Stimulated activated CD8-positive, alpha-beta memory T cell treated with anti-CD3 and anti-CD28 coated beads, Interleukin-4, amount 100 ng/mL, for 24 hours (primary cell): ENCODE results near the gene PET100.

Experiments
- DNase-seq: peaks from one replicate; pipeline ENCODE4 v3.0.0-alpha.2; 2020; ENCODE audit warnings: low read depth

The PET100 gene

DNA sequence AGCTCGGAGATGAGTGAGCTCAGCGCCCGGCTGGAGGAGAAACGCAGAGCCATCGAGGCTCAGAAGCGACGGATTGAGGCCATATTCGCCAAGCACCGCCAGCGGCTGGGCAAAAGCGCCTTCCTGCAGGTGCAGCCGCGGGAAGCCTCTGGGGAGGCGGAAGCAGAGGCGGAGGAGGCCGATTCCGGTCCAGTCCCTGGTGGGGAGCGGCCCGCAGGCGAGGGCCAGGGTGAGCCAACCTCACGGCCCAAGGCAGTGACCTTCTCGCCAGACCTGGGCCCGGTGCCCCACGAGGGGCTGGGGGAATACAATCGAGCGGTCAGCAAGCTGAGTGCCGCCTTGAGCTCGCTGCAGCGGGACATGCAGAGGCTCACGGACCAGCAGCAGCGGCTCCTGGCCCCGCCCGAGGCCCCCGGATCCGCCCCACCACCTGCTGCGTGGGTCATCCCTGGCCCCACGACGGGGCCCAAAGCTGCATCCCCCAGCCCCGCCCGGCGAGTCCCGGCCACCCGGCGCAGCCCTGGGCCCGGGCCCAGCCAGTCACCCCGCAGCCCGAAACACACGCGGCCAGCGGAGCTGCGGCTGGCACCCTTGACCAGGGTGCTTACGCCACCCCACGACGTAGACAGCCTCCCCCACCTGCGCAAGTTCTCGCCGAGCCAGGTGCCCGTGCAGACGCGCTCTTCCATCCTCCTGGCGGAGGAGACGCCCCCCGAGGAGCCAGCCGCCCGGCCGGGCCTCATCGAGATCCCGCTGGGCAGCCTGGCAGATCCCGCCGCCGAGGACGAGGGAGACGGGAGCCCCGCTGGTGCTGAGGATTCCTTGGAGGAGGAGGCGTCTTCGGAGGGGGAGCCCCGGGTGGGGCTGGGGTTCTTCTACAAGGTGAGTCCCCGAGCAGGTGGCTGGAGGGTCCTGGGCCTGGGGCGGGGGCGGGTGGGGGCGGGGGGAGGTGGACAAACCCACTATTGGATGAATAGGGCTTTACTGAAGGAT, 17.0 kb upstream of the PET100 start:
- no peak for DNase-seq

DNA sequence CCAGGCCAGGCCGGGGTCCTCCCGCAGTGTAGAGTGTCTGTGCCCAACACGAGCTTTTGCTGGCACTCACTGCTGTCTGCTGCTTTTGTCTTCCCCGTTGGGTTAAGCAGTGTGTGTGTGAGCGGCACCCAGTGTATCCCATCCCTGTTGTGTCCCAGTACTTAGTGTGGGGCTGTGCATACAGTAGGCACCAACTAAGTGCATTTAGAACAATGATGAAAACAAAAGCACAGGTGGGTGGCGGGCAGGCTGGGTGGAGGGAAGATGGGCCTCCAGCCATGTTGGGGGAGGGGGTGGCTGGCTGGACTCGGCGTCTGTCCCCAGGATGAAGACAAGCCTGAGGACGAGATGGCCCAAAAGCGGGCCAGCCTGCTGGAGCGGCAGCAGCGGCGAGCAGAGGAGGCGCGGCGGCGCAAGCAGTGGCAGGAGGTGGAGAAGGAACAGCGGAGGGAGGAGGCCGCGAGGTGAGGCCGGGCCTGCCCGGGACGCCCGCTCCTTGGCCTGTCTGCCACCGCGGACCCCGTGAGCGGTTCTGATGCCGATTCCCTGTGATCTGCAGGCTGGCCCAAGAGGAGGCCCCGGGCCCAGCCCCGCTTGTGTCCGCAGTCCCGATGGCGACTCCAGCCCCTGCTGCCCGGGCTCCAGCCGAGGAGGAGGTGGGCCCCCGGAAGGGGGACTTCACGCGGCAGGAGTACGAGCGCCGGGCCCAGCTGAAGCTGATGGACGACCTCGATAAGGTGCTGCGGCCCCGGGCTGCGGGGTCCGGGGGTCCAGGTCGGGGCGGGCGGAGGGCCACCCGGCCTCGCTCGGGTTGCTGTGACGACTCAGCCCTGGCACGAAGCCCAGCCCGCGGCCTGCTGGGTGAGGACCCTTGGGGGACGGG, 14.5 kb upstream of the PET100 start:
- DNase-seq = no peak

GRCh38 chr19:7617172-7617571, 12.4 kb upstream of the PET100 start:
- DNase-seq = no peak

DNA sequence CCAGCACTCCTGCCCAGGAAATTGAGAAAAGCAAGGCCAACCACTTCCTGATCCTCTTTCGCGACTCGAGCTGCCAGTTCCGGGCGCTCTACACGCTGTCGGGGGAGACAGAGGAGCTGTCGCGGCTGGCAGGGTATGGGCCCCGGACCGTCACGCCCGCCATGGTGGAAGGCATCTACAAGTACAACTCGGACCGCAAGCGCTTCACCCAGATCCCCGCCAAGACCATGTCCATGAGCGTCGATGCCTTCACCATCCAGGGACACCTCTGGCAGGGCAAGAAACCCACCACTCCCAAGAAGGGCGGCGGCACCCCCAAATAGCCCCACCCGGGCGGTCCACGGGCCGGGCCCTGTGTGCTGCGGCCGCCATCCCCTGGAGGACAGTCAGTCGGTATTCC, 11.9 kb upstream of the PET100 start:
- no peak for DNase-seq

GRCh38 chr19:7618348-7618747, 11.2 kb upstream of the PET100 start:
- no peak for DNase-seq

DNA sequence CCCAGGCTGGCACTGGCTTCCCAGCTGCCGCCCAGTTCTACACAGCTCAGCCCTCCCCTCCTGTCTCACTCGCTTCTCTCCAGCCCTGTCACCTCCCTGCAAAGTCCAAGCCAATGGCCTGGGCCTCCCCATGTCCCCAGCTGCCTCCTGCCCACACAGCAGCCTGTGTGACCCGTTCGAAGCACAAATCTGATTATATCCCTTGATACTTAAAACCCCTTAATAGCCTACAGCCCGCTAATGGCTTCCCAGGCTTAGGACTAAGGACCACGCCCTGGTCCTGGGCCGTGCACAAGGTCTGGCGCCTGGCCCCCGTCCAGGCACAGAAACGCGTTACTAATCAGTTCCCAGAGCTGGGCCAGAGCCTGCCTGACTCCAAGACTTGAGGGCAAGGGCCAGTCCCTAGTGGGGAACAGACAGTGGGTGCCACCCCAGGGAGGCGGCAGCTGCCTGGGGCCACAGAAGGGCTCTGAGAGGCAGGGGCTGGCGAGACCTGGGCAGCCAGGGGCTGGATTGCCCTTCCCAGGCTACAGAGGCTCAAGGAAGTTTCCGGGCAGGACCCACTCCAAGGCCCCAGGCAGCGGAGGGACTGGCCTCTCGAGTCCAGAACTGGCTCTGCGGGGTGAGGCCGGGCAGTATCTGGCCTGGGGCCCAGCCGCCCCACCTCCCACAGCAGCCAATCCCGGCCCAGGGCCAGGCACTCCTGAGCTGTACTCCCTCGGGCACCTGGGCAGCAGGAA, 10.7 kb upstream of the PET100 start:
- no peak for DNase-seq

GRCh38 chr19:7619671-7620441, 9.7 kb upstream of the PET100 start:
- no peak for DNase-seq

DNA sequence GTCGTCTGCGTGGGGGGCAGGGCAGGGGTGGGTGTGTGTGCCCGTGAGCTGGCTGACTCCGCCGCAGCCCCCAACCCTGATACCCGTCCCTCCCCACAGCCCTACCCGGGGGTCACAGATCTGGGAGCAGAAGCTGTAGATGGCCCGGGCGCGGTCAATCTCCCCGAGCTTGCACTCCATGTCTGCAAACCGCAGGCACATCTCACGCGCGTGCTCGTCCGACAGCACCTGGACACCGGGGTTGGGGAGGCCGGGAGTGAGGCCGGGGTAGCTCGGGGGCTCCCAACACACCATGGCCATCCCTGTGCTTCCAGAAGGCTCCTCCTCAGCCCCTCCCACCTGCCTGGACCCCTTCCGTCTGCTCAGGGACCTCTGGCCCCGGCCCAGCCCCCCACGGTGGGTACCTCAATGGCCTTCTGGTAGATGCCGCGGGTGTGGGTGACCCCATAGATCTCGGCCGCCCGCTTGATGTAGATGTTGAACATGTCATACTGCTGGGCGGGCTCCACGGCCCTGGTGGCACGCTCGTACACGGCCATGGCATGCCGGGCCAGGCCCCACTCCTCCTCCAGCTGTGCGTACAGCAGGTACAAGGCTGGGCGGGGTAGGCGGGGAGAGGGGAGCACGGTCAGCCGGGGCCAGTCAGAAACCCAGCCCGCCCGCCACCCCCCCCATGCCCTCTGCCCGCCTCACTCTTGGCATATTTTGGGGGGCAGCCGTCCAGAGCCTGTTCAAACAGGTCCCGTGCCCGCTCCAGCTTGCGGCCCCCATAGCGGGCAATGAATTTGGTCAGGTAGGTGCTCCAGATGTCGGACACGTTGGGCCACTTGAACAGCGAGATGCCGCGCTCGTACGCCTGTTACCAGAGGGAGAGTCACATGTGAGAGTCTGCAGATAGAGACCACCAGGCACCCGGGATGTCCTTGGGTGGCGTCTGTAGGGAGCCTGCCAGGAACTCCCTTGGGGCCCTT, 8.9 kb upstream of the PET100 start:
- DNase-seq = no peak

DNA sequence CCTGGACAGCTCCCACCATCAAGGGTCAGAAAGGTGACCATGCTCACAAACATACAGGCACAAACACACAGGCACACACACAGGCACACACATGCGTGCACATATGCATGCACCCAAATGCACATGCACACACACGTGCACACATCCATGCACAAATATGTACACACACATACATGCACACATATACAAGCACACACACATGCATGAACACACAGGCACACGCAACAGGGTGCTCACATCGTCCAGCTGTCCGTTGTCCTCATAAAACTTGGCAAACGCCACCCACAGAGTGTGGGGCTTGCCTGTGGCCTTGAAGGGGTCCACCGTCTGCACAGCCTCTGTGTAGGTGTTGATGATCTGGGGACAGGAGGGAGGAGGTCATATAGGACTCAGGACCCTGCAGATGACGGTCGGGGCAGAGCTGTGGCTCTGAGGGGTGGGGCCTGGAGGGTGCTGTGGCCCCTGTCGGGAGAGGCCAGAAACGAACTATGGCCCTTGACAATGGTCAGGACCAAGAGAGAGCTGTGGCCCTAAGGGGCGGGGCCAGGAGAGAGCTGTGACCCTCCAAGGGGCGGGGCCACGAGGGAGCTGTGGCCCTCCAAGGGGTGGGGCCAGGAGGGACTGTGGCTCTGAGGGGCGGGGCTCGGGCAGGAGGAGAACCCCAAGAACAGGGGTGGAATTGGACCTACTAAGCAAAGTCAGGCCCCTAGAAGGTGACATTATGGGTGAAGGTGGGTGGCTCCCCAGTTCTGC, 6.5 kb upstream of the PET100 start:
- DNase-seq = no peak

DNA sequence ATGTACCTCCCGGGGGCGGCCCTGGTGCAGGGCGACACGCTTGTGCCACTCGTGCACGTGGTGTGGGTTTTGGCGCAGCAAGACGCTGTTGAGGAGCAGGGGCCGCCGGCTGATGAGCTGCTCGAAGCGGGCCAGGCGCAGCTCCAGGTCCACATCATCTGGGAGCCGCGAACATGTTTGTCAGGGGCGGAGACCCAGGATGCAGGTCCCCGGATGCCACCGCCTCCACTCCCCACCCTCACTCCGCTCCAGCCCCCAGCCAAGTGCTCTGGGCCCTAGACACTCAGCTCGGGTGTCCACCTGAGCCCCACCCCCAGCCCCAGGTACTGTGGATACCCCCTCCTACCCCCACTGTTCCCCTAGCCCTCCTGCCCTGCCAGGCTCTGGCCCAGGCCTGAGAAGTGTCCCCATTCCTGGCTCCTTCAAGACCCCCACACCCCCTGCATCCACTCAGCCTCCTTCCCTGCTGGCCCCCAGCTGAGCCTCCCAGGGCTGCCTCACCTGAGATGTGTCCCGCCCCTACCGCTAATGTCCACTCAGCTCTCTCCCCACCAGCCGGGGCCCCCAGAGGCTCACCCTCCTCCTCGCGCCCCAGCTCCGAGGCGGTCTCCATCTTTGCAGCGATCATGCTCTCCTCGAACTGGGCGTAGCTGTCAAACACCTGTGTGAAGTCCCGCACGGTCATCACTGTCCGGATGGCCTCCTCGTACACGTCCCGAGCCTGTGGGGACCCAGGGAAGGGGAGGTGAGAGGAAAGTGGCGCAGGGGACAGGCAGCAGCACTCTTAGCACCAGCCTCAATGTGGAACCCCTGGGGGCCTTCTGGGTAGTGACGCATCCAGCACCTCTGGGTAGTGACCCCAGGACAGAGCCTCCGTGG, 5.6 kb upstream of the PET100 start:
- no peak for DNase-seq

DNA sequence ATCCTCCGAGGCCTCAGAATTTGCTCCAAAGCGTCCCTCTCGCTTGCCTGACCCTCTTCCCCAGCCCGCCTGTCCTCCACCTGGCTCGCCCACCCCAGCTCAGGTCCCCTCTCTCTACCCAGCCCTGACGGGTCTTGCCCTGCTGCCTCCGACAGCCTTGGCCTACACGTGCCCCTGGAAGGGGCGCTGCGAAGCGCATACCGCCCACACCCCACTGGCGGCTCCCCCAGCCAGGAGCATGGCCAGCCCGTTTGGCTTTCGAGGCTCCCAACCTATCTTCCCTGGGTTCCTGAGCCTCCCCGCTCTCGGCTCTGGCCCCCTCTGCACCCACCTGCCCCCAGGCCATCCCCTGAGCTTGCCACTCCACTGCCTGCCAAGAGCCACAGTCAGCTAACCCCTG, 4.8 kb upstream of the PET100 start:
- DNase-seq = no peak

DNA sequence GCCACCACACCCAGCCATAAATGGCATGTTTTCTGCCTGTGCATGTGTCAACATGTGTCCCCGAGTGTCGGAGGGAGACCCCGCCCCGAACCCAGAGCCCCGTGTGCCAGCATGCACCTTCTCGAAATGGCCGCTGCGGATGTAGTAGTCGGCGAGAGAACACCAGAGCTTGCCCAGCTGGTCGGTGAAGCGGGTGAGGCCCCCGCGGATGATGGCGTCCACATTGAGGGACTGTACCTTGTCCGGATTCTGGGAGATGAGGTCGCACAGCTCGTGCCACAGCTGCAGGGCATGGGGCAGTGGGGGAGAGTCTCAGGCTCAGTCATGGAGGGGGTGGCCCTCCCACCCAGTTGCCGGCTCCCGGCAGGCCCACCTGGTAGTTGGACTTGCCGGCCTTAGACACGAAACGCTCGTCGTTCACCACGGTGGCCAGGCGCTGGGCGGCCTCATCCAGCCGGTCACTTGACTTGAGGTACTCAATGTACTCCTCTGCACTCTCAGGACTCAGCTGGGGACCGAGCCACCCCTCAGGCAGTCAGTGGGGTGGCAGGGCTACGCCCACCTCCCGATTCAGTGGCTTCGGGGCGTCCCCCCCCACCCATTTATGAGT, 3.7 kb upstream of the PET100 start:
- no peak for DNase-seq

DNA sequence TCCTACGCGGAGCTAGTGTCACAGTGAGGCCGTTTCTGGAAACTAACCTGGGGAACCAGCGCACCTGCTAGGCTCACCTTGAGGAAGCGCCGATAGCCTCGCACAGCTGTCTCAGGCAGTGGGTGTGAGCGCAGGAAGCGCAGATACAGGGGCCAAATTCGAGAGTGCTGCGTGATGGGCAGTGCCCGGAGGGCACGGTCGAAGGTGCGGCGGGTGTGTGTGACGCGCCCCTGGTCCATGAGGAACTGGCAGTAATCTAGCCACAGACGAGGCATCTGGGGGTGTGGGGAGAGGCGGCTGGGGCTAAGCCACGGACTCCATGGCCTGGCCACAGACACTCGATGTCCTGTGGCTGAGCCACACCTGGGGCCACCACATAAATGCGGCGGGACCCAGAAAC, 2.4 kb upstream of the PET100 start:
- no peak for DNase-seq

DNA sequence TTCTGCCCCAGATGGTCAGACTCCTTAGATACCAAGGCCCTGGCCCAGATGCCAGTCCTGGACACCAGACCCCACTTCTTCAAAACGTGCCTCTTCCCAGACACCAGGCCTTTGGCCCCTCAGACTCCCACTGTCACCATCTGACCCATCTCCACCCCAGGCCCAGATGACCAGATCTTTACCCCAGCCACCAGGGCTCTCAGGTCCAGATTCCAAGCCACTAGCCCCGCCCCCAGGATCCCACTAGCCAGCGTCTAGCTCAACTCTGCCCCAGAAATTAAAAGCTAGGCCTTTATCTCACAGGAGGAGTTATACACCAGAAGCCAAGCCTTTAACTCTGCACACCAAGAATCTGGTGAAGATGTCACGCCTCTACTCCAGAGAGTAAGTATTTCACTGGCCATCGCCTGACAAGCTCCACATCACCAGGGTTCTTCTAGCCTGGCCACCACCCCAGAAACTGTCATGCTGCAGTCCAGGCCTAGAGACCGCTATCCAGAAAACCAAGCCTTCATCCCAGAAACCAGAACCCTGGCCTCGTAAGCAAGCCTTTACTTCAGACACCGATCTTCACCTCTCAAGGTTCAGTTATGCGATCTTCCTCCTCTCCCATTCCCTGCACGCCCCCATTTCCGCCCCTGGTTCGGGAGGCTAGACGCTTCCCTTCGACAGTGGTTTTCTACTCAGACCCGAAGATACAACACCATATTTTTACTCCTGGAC, 843 bp upstream of the PET100 start:
- no peak for DNase-seq

- DNase-seq = no peak
Observed at GRCh38 chr19:7631577-7631976, 2.0 kb downstream of the PET100 start.

GRCh38 chr19:7632340-7633203, 3.0 kb downstream of the PET100 start:
- no peak for DNase-seq
